ENCODE data around the gene CLCN6. TPM values are rescaled to one million over a fixed set of nuclear protein-coding genes. Genes with fewer than 3 reads are reported as not detected.
A peak's percentile ranks its signal among the peaks of the same experiment; 100 is the strongest.

The CLCN6 gene
- total and polyA plus RNA-seq, 4 donors, result 5.0 to 9.0 (median 6.5) TPM

- no peak overlapping the region for H3K9ac ChIP-seq (ENCODE audit: low read depth in 1 of 2, low read length in 2 of 2)
- 81% methylated on average over 20 of the region's 20 CpGs for WGBS
Observed at GRCh38 chr1:11790101-11790879, 15.7 kb upstream of the CLCN6 start.

More at GRCh38 chr1:11790101-11790879, 15.7 kb upstream of the CLCN6 start:
- DNase-seq (ENCODE audit: low spot score), result no peak
- Histone ChIP-seq H3K27ac (ENCODE audit: low read depth in 1 of 2, low read length in 2 of 2) (peak overlapping the region; percentile 62 to 65), H3K9me3 (ENCODE audit: control insufficient read depth in 4 of 4, low read length in 3 of 4) (no peaks in the 10 kb centered on the region), H3K4me1 (ENCODE audit: control insufficient read depth in 4 of 4, insufficient read depth in 4 of 4, low read length in 3 of 4) (peaks cover 0 to 24% (median 11%) of the 10 kb centered on the region in 4 donors), H3K4me3 (ENCODE audit: low read depth in 1 of 3, low read length in 3 of 3) (no peak overlapping the region), H3K27me3 (ENCODE audit: control insufficient read depth in 4 of 4, insufficient read depth in 4 of 4, low read length in 3 of 4) (no peaks in the 10 kb centered on the region), H3K36me3 (ENCODE audit: control insufficient read depth in 4 of 4, insufficient read depth in 3 of 4, low read depth in 1 of 4, low read length in 3 of 4) (peaks cover 12 to 30% (median 22%) of the 10 kb centered on the region in 4 donors)
- no peak for TF ChIP-seq NR2F2 (IDR thresholded peaks at IDR 0.05)
- TF ChIP-seq JUND (IDR thresholded peaks at IDR 0.05), result no peak
- TF ChIP-seq TAF1 (conservative IDR thresholded peaks at IDR 0.05), result no peak
- TF ChIP-seq MAX (IDR thresholded peaks at IDR 0.05), result no peak
- TF ChIP-seq HNF4A (conservative IDR thresholded peaks at IDR 0.05), result no peak
- TF ChIP-seq CTCF (IDR thresholded peaks at IDR 0.05; ENCODE audit: low read depth, low read length, missing input control), result no peak
- no peak for TF ChIP-seq YY1 (IDR thresholded peaks at IDR 0.05)
- no peak for TF ChIP-seq RAD21 (IDR thresholded peaks at IDR 0.05)
- no peak for TF ChIP-seq ZBTB33 (IDR thresholded peaks at IDR 0.05)
- TF ChIP-seq GABPA (IDR thresholded peaks at IDR 0.05 in 1 of 2, conservative IDR thresholded peaks at IDR 0.05 in 1 of 2), result no peak
- TF ChIP-seq SP1 (IDR thresholded peaks at IDR 0.05), result no peak
- TF ChIP-seq EGR1 (IDR thresholded peaks at IDR 0.05; ENCODE audit: low read depth in 2 of 2), result no peak
- TF ChIP-seq HNF4G (IDR thresholded peaks at IDR 0.05), result no peak
- TF ChIP-seq ATF3 (IDR thresholded peaks at IDR 0.05), result no peak
- TF ChIP-seq REST (IDR thresholded peaks at IDR 0.05), result no peak
- no peak for TF ChIP-seq FOXA2 (IDR thresholded peaks at IDR 0.05)
- no peak for TF ChIP-seq RXRA (IDR thresholded peaks at IDR 0.05)
- no peak for TF ChIP-seq FOXA1 (IDR thresholded peaks at IDR 0.05)

Data from liver (tissue), 9 donors.